MG63 (cell line): ENCODE results near the gene RAB6B. TPM values are rescaled to one million over a fixed set of nuclear protein-coding genes. Genes with fewer than 3 reads are reported as not detected.

ENCODE experiments used
- DNase-seq: peaks from one replicate; pipeline ENCODE4 v3.0.0-alpha.2; 2020
- H3K27me3 ChIP-seq: fragments of 250-450 bp; sonication (Bioruptor Pico); 2 replicates; pipeline ENCODE4 v1.5.1; 2020; ENCODE audit warnings: mild to moderate bottlenecking, moderate library complexity
- H3K36me3 ChIP-seq: fragments of 250-450 bp; sonication (Bioruptor Pico); 2 replicates; pipeline ENCODE4 v1.5.1; 2020; ENCODE audit warnings: mild to moderate bottlenecking, moderate library complexity
- H3K4me3 ChIP-seq: fragments of 250-450 bp; sonication (Bioruptor Pico); 2 replicates; pipeline ENCODE4 v1.5.1; 2020; ENCODE audit warnings: mild to moderate bottlenecking, moderate library complexity
- H3K9me3 ChIP-seq: fragments of 250-450 bp; sonication (Bioruptor Pico); 2 replicates; pipeline ENCODE4 v1.5.1; 2020; ENCODE audit warnings: mild to moderate bottlenecking, moderate library complexity
- total RNA-seq: library from RNA; depleted of rRNA; stranded (reverse); fragments of >200 nt; shearing (Covaris generic); gene quantifications from 2 replicates; pipeline ENCODE4 v1.2.3, GENCODE V29; 2014; ENCODE audit warnings: low replicate concordance

Gene RAB6B
- total RNA-seq, 1 experiment from 2014 or later = 4.0 TPM

- Histone ChIP-seq H3K4me3 (no peak overlapping the region), H3K9me3 (peaks cover 2% of the 10 kb centered on the region), H3K36me3 (no peaks in the 10 kb centered on the region), H3K27me3 (peaks cover 4% of the 10 kb centered on the region)
- no peak for DNase-seq
Observed at GRCh38 chr3:133915685-133916658, 20.3 kb upstream of the RAB6B start.

DNA sequence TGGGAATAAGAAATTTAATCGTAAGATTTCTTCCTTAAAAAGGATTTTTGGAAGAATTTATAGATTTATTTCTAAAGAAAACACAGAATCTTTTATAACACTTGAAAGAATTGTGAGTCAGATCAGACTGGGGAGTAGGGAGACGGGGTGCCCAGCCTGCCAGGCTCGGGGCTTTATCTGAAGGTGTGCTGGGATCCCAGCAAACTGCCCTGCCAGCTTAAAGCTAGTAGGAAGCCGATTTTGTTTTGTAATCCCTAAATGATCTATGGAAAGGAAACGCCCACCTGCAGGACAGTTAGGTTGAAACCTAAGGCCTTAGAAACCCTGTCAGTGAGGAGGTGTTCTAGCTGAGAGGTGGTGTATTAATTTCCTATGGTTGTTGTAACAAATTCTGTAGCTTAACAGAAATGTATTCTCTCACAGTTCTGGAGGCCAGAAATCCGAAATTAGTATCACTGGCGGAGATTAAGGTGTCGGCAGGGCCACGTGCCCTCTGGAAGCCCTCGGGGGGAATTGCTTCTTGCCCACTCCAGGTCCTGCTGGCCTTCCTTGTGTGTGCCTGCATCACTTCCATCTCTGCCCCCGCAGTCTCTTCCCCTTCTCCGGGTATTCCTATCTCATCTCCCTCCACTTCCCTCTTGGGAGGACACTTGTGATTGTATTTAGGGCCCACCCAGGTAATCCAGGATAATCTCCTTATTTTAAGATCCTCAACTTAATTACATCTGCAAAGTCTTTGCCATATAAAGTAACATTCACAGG is 19.3 kb upstream of the RAB6B start:
- H3K27me3 ChIP-seq = peaks cover 4% of the 10 kb centered on the region

GRCh38 chr3:133910422-133910821 is 14.7 kb upstream of the RAB6B start:
- Histone ChIP-seq H3K9me3 (no peaks in the 10 kb centered on the region), H3K4me3 (no peak overlapping the region), H3K36me3 (no peaks in the 10 kb centered on the region), H3K27me3 (peaks cover 4% of the 10 kb centered on the region)
- no peak for DNase-seq

More for the DNA sequence above, 19.3 kb upstream of the RAB6B start:
- no peak for DNase-seq
- H3K36me3 ChIP-seq = no peaks in the 10 kb centered on the region
- H3K4me3 ChIP-seq = no peak overlapping the region
- H3K9me3 ChIP-seq = peaks cover 2% of the 10 kb centered on the region

DNA sequence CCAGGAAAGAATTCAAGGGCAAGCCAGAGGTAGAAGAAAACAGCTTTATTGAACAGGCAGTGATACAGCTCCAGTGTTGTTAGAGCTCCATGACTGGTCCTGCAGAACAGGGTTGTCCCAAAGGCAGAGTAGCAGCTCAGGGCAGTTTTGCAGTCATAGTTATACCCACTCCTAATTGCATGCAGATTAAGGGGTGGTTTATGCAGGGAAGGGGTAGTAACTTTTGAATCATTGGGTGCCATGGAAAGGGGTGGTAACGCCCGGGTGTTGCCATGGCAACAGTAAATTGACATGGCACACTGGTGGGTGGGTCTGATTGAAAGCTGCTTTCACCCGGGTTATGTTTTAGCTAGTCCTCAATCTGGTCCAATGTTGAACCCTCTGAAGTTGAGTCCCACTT is 9.7 kb upstream of the RAB6B start:
- H3K27me3 ChIP-seq = peaks cover 2% of the 10 kb centered on the region; the same call in 1 of the 2 replicates
- peaks cover 6% of the 10 kb centered on the region; the same call in 1 of the 2 replicates for H3K9me3 ChIP-seq
- DNase-seq = no peak
- no peak overlapping the region for H3K4me3 ChIP-seq
- H3K36me3 ChIP-seq = no peaks in the 10 kb centered on the region

GRCh38 chr3:133901847-133902246 is 6.2 kb upstream of the RAB6B start:
- H3K36me3 ChIP-seq = no peaks in the 10 kb centered on the region
- DNase-seq = no peak
- no peak overlapping the region for H3K4me3 ChIP-seq
- H3K27me3 ChIP-seq = peaks cover 14% of the 10 kb centered on the region
- peaks cover 6% of the 10 kb centered on the region; the same call in 1 of the 2 replicates for H3K9me3 ChIP-seq

- Histone ChIP-seq H3K36me3 (no peaks in the 10 kb centered on the region), H3K9me3 (peaks cover 6% of the 10 kb centered on the region; the same call in 1 of the 2 replicates), H3K27me3 (peaks cover 19% of the 10 kb centered on the region), H3K4me3 (no peak overlapping the region)
- no peak for DNase-seq
Observed at GRCh38 chr3:133901083-133901482, 5.4 kb upstream of the RAB6B start.

- DNase-seq = no peak
- Histone ChIP-seq H3K9me3 (peaks cover 6% of the 10 kb centered on the region; the same call in 1 of the 2 replicates), H3K27me3 (peaks cover 23% of the 10 kb centered on the region), H3K36me3 (no peaks in the 10 kb centered on the region), H3K4me3 (no peak overlapping the region)
Observed at GRCh38 chr3:133899311-133899710, 3.6 kb upstream of the RAB6B start.

DNA sequence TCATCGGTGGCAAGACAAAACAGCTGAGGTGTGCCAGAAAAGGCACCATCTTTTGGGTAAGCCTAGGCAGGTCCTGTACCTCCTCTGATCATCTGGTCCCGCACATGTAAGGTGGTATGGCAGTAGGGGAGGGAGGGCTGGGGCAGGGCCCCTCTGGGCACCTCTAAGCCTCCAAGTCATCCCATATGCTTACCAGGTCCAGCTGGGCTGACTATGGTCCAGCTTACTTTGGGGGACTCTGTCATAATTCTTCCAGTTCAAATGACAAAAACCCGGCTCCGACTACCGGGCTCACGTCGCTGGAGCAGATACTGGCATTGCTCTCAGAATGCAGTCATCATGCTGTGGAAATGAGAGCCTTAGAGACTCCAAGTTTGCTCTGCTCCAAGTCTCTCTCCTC is 1.9 kb upstream of the RAB6B start:
- Histone ChIP-seq H3K4me3 (no peak overlapping the region), H3K36me3 (no peaks in the 10 kb centered on the region), H3K27me3 (peaks cover 23% of the 10 kb centered on the region), H3K9me3 (peaks cover 3% of the 10 kb centered on the region; the same call in 1 of the 2 replicates)
- no peak for DNase-seq

GRCh38 chr3:133896002-133896761 is 500 bp upstream of the RAB6B start:
- Histone ChIP-seq H3K27me3 (peaks cover 21% of the 10 kb centered on the region), H3K36me3 (no peaks in the 10 kb centered on the region), H3K4me3 (peak overlapping the region; percentile 83), H3K9me3 (no peaks in the 10 kb centered on the region)
- DNase-seq = no peak

DNA sequence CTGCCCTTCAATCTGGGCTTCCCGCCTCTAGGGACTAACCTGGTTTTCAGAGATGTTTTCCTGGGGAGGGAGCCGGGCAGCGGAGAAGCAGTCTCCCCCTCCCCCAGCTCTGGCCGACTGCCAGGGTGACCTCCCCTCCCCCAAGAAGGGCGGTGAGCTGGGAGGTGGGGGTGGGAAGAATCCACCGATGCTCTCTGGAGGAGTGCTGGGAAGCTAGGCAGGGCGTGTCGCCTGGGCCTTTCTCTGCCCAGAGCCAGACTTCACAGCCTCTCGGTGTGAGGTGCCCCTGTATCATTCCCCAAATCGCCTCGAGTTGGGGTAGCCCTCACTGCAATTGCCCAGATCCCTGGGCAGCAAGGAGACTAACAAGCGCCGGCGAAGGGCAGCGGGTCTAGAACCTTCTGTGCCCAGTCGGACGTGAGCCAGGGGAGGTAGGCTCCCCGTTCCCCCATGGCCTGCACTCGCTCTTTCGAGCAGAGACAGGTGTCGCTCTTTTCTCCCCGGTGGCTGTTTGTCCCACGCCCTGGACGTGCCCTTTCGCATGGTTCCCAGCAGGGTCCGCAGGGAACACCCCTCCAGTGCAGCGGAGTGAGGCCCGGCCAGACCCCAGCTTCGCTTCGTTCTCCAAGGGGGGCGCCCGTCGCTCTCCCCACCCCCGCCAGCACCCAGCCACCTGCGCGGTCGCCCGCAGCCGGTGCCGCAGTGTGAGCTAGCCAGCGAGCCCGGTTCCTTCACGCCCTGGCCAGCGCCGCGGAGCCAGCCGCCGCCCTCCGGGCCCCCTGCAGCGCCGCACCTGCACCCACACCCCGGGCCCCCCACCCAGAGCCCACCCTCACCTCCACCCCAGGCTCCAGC is 1.1 kb downstream of the RAB6B start:
- H3K4me3 ChIP-seq = peak overlapping the region; percentile 83; the same call in 1 of the 2 replicates
- H3K9me3 ChIP-seq = no peaks in the 10 kb centered on the region
- DNase-seq = no peak
- H3K36me3 ChIP-seq = no peaks in the 10 kb centered on the region
- peaks cover 21% of the 10 kb centered on the region for H3K27me3 ChIP-seq

DNA sequence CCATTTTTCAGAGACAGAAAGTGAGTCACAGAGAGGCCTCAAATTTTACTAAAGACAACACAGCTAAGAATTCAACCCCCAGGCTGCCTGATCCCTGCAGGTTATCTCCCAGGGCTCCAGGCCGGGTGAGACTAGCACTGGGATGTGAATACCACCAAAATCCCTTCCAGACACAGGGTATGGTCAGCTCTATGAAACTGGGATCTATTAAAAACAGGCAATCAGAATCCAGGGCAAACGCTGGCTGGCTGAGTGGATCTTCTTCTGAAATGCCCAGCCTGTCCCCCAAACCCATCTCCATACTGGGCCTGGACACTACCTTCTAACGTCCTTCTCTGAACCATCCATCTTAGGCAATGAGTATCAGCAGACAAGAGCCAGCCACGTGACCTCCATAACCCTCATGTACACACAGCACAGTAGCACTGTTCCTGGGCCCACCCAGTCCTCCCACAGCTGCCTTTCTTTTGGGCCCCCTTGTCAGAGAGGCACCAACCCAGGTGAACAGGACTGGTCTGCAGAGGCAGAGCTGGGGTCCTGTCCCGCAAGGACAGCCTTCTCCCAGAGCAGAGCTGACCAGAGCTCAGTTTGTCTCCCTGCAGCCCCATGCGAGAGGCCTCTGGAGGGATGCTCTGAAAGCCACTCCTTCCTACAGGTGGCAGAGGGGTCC is 1.9 kb downstream of the RAB6B start:
- H3K36me3 ChIP-seq = no peaks in the 10 kb centered on the region
- peaks cover 20% of the 10 kb centered on the region for H3K27me3 ChIP-seq
- H3K4me3 ChIP-seq = no peak overlapping the region
- no peaks in the 10 kb centered on the region for H3K9me3 ChIP-seq
- no peak for DNase-seq

DNA sequence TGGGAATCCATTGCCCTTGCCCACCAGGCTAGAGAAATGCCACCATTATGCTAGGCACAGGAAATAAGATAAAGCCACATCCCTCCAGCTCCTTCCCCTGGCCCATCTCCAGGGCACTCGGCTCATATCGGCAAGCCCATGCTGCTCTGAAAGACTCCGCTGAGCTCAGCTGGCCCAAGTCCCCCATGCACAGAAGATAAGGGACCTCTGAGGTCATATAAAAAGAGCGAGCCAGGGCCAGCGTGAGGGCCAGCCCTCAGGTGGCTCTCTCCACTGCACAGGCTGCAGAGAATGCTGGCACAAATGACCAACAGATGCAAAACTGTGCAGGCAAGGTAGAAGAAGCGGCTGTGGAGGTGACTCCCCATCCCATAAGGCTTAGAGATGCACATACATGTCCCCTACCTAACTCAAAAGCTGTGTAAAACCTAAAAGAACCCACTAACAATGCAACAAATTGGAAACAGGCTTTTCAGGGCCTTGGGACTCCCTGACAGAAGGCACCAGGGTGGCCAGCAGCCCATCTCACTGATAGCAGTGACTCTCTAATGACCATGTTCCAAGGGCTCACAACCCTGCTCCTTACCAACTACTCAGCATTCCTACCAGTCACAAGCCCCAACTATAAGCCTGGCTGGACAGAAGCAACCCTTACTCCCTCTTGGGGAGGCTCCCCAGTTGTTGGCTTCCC is 3.0 kb downstream of the RAB6B start:
- Histone ChIP-seq H3K27me3 (peaks cover 16% of the 10 kb centered on the region), H3K36me3 (no peaks in the 10 kb centered on the region)
- DNase-seq = no peak

GRCh38 chr3:133891662-133892378 is 3.9 kb downstream of the RAB6B start:
- H3K9me3 ChIP-seq = no peaks in the 10 kb centered on the region
- H3K4me3 ChIP-seq = no peak overlapping the region
- no peaks in the 10 kb centered on the region for H3K36me3 ChIP-seq
- DNase-seq = no peak
- H3K27me3 ChIP-seq = peaks cover 8% of the 10 kb centered on the region

More for the DNA sequence above, 3.0 kb downstream of the RAB6B start:
- no peak overlapping the region for H3K4me3 ChIP-seq
- no peaks in the 10 kb centered on the region for H3K9me3 ChIP-seq

DNA sequence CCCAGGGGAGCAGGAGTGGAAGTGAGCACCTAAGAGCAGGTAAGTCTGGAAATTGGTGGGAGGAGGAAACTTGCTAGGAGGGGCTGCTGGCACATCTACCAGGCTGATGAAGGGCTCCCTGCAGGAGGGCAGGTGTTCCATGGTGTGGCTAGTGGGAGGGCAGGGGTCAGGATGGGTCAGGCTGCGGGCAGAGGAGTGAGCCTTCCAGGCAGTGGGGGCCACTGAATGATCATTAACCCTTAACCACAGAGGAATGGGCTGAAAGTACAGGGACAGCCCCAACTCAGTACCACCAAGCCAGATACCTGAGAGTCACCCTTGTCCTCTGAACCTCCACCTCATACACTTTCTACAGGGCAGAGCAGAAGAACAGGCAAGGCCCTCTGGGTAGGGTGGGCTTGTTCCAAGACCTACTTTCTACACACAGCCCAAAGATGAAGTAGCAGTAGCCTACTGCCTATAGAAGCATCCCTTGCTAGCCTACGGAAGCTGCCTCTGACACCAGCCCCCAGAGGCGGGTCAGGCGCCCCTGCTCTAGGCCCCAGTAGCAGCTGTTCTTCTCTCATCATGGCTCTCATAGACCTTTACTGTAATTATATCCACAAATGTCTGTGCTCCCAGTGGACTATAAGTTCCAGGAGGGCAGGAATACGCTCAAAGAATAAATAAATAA is 4.6 kb downstream of the RAB6B start:
- peaks cover 4% of the 10 kb centered on the region; the same call in 1 of the 2 replicates for H3K27me3 ChIP-seq
- H3K36me3 ChIP-seq = no peaks in the 10 kb centered on the region
- no peak for DNase-seq
- no peak overlapping the region for H3K4me3 ChIP-seq
- no peaks in the 10 kb centered on the region for H3K9me3 ChIP-seq
